Tibial artery (tissue), 4 donors: ENCODE data around the gene CMTM4.
"Not testable (repeated sequence)": the region's sequence is repeated elsewhere in the genome, so short reads cannot be mapped to it uniquely, and the experiment has no call there.

ENCODE experiments used
- DNase-seq, 2 donors: peaks; one replicate each; pipeline ENCODE4 v3.0.0-alpha.2; 2019
- H3K27ac ChIP-seq, 2 donors: fragments of 200-600 bp; sonication (generic) in 1 of 2; 1 replicate in 1 of 2; 2 replicates in 1 of 2; pipeline ENCODE4 v1.5.1; 2018 to 2019; ENCODE audit warnings: mild to moderate bottlenecking in 1 of 2
- H3K27me3 ChIP-seq, 2 donors: fragments of 200-600 bp; sonication (generic) in 1 of 2; one replicate each; pipeline versions ENCODE4 v1.5.1 to v1.6.0; 2016 to 2019
- H3K36me3 ChIP-seq, 3 donors: fragments of 200-600 bp; sonication (generic) in 2 of 3; one replicate each; pipeline ENCODE4 v1.5.1; 2016 to 2019; ENCODE audit warnings: mild to moderate bottlenecking in 2 of 3
- H3K4me1 ChIP-seq, 4 donors: fragments of 200-600 bp; sonication (generic) in 2 of 4; 1 replicate in 3 of 4; 2 replicates in 1 of 4; pipeline ENCODE4 v1.5.1; 2016 to 2019
- H3K4me3 ChIP-seq, 2 donors: fragments of 200-600 bp; sonication (generic) in 1 of 2; 1 replicate in 1 of 2; 2 replicates in 1 of 2; pipeline ENCODE4 v1.5.1; 2018 to 2019; ENCODE audit warnings: mild to moderate bottlenecking in 2 of 2
- H3K9me3 ChIP-seq, 3 donors: fragments of 200-600 bp; sonication (generic) in 1 of 3; one replicate each; pipeline ENCODE4 v1.5.1; 2016 to 2019
- CTCF ChIP-seq, 2 experiments: fragments of 200-600 bp in 1 of 2; fragments of 450-650 bp in 1 of 2; IDR thresholded peaks; one replicate each; pipeline ENCODE4 v1.5.1; 2017 to 2019; ENCODE audit warnings: antibody characterized with exemption in 2 of 2, mild to moderate bottlenecking in 1 of 2, moderate library complexity in 1 of 2
- intact Hi-C: fragments of 100-400 bp; cut with DNase I; formaldehyde crosslinking; loops from one replicate; pipeline ENCODE4 v1.15.0; 2023; ENCODE audit warnings: low total_unique reads

CMTM4 gene

GRCh38 chr16:66691234-66691633 is 5.3 kb downstream of the CMTM4 start:
- no peaks in the 10 kb centered on the region for H3K36me3 ChIP-seq
- H3K4me1 ChIP-seq, result peaks cover 0 to 21% (median 14%) of the 10 kb centered on the region in 4 donors
- intact Hi-C loops, result no loop called here
- no peak overlapping the region for H3K27ac ChIP-seq
- no peaks in the 10 kb centered on the region for H3K9me3 ChIP-seq
- no peaks in the 10 kb centered on the region for H3K27me3 ChIP-seq
- TF ChIP-seq CTCF (IDR thresholded peaks at IDR 0.05), result no peak
- H3K4me3 ChIP-seq, result no peak overlapping the region
- no peak for DNase-seq

- peaks cover 0 to 12% (median 7%) of the 10 kb centered on the region in 4 donors for H3K4me1 ChIP-seq
- H3K27me3 ChIP-seq, result no peaks in the 10 kb centered on the region
- H3K9me3 ChIP-seq, result no peaks in the 10 kb centered on the region
- H3K36me3 ChIP-seq, result no peaks in the 10 kb centered on the region
- no peak overlapping the region for H3K27ac ChIP-seq
- no peak for TF ChIP-seq CTCF (IDR thresholded peaks at IDR 0.05)
- H3K4me3 ChIP-seq, result no peak overlapping the region
- intact Hi-C loops, result no loop called here
- DNase-seq, result no peak
Measured at GRCh38 chr16:66690106-66690847, 6.3 kb downstream of the CMTM4 start.

- Histone ChIP-seq H3K4me3 (no peak overlapping the region), H3K9me3 (no peaks in the 10 kb centered on the region), H3K27ac (no peak overlapping the region), H3K36me3 (no peaks in the 10 kb centered on the region), H3K27me3 (no peaks in the 10 kb centered on the region), H3K4me1 (peaks cover 0 to 3% (median under 1%) of the 10 kb centered on the region in 4 donors)
- DNase-seq, result no peak
- intact Hi-C loops, result no loop called here
- TF ChIP-seq CTCF (IDR thresholded peaks at IDR 0.05), result no peak
Measured at GRCh38 chr16:66689282-66689681, 7.3 kb downstream of the CMTM4 start.

GRCh38 chr16:66687906-66688625 is 8.5 kb downstream of the CMTM4 start:
- no peak for TF ChIP-seq CTCF (IDR thresholded peaks at IDR 0.05)
- H3K27ac ChIP-seq, result no peak overlapping the region
- no peaks in the 10 kb centered on the region for H3K9me3 ChIP-seq
- no peak overlapping the region for H3K4me3 ChIP-seq
- no peaks in the 10 kb centered on the region for H3K4me1 ChIP-seq
- H3K27me3 ChIP-seq, result no peaks in the 10 kb centered on the region
- DNase-seq, result no peak
- intact Hi-C loops, result no loop called here
- H3K36me3 ChIP-seq, result no peaks in the 10 kb centered on the region

- H3K4me3 ChIP-seq, H3K36me3 ChIP-seq, DNase-seq, intact Hi-C loops, H3K9me3 ChIP-seq, H3K27ac ChIP-seq, H3K27me3 ChIP-seq, H3K4me1 ChIP-seq: not testable (repeated sequence)
Measured at GRCh38 chr16:66685501-66686115, 10.9 kb downstream of the CMTM4 start.

- no peak for TF ChIP-seq CTCF (IDR thresholded peaks at IDR 0.05)
- Histone ChIP-seq H3K27me3 (no peaks in the 10 kb centered on the region), H3K4me3 (no peak overlapping the region), H3K36me3 (no peaks in the 10 kb centered on the region), H3K4me1 (no peaks in the 10 kb centered on the region), H3K27ac (peak overlapping the region in 1 of 2 donors; percentile 3), H3K9me3 (no peaks in the 10 kb centered on the region)
- no peak for DNase-seq
- intact Hi-C loops, result no loop called here
Measured at GRCh38 chr16:66682271-66682670, 14.3 kb downstream of the CMTM4 start.
